ENCODE data around the gene MBD3.
"Not testable (repeated sequence)": the region's sequence is repeated elsewhere in the genome, so short reads cannot be mapped to it uniquely, and the experiment has no call there.

MBD3 gene, protein sequence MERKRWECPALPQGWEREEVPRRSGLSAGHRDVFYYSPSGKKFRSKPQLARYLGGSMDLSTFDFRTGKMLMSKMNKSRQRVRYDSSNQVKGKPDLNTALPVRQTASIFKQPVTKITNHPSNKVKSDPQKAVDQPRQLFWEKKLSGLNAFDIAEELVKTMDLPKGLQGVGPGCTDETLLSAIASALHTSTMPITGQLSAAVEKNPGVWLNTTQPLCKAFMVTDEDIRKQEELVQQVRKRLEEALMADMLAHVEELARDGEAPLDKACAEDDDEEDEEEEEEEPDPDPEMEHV

DNA sequence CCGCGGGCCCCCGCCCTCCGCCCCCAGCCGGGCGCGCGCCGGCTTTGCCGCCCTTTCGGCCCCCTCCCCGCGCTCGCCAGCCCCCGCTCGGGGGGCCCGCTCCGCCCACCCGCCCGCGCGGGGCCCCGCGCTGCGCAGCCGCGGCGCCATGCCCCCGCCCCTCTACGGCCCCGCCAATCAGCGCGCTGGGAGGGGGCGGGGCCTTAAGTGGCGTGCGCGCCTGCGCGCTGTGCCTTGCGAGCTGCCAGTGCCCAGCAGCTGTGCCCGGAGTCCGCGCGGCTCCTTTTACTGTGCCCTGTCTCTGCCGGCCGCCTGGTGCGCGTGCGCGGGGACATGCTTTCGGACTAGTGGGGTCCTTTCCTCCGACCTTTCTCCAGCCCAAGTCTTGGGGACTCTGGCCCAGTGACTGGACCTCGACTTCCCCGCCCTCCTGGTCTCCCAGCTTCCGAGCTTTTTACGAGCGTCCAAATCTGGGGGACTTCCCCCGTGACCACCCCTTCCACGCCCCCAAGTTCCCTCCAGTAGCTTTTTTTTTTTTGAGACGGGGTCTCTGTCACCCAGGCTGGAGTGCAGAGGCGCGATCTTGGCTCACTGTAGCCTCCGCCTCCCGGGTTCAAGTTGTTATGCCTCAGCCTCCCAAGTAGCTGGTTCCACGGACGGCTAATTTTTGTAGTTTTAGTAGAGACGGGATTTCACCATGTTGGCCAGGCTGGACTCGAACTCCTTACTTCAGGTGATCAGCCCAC lies at the start of gene MBD3:
MBD3 (minus strand) TSS at position 111 of the 746 bp plus-strand sequence. CDS start 234 bp downstream, outside the sequence.
- DNase-seq: peak; percentile 90 to 96

DNA sequence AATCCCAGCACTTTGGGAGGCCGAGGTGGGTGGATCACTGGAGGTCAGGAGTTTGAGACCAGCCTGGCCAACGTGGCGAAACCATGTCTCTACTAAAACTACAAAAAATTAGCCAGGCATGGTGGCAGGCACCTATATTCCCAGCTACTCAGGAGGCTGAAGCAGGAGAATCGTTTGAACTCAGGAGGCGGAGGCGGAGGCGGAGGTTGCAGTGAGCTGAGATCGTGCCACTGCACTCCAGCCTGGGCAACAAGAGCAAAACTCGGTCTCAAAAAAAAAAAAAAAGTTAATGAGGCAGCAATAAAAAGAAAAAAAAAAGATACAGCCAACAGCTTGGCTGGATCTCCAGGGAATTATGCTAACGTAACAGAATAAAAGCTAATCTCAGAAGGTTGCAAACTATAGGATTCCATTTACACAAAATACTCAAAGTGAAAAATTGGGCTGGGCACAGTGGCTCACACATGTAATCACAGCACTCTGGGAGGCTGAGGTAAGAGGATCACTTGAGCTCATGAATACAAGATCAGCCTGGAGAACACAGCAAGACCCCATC lies 48.3 kb upstream of the MBD3 start:
- DNase-seq: not testable (repeated sequence)

DNA sequence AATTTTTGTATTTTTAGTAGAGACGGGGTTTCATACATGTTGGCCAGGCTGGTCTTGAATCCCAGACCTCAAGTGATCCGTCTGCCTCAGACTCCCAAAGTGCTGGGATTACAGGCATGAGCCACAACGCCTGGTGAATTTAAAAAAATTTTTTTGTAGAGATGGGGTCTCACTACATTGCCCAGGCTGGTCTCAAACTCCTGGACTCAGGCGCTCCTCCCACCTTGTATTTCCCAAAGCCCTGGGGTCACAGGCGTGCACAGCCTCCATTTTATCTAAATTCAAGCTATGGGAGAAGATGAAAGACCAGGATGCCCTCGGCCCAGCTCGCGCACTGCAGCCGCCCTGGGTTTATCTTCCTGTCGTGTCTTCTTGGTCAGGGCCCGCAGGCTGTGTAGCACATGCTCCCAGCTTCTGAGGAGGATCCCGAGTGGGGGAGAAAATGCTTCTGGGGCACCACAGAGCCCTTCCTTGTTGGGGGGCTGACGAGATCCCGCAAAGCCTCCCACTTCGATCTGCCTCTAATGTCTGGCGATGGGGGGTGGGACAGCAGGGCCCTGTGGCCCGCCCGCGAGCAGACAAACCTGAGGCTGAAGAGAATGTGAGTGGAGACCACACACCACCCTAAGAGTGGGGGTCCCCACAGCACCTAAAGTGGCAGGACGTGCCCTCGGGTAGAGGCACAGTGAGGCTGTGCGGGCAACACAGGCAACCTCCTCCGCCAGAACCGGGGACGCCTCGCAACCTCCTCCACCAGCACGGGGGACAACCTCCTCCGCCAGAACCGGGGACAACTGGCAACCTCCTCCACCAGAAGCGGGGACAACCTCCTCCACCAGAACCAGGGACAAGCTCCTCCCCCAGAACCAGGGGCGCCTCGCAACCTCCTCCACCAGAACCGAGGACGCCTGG lies 43.9 kb upstream of the MBD3 start:
- no peak for DNase-seq

DNA sequence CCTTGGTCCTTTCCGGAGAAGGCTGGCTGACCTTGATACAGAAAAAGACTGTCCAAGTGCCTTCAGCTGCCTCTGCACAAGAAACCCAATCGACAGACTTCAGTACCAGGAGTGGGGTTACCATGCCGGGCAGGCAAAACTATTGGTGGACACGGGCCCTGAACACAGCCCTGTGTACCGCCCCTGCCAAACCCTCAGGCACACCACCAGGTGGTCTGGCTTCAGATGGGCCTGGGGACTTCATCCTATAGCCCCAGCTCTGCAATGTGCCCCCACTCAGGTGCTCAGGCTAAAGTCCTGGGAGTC lies 42.2 kb upstream of the MBD3 start:
- no peak for DNase-seq

DNA sequence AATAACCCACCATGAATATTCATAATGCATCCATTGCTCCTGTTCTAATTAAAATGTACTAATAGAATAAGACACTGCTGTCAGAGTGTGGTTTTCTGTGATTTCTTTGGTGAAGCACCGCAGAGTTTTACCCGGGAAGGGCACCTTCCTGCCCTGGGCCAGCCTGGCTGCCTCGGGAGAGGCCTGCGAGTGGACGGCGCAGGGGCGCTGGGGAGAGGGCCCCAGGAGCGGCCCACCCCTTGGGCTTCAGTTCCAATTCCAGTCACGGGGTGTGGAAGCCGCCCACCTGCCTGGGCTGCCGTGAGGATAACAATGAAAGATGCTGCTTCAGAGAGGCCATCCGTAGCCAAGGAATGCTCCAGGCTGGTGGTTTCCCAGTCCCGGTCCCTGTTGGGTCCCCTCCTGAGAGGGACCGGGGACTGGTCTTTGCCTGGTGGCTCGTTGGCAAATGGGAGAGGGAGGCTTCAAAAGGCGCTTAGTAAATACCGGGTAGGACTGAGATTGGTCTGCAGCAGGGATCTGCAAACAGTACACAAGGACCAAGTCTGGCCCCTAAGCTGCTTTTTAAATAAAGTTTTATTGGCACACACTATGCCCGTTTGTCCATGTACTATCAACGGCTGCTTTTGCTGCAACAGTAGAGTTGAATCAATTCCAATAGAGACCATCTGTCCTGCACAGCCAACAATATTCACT lies 41.7 kb upstream of the MBD3 start:
- DNase-seq: no peak

DNA sequence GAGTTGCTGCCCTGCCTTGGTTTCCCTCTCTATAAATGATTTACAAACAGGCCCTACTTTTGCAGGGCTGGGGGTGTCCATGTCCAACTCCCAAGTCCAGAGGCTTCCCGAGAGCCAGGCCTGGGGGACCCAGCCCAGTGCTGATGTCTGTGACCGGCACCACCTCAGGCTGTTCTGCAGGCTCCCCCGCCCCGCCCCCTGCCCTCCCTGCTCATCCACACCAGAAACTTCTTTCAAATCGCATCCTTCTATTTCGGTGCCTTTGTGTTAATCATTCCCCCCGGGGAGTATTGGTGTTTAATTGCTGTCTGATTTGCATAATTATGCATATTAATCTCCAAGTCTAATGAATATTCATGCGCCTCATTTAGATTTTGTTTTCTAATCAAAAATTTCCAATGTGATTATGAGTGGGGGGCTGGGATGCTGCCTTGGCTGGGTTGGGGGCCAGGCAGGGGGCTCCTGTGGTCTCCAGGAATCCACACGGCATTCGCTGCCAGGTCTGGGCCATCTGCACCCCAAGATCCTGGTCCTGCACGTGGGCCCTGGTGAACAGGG lies 40.7 kb upstream of the MBD3 start:
- no peak for DNase-seq

DNA sequence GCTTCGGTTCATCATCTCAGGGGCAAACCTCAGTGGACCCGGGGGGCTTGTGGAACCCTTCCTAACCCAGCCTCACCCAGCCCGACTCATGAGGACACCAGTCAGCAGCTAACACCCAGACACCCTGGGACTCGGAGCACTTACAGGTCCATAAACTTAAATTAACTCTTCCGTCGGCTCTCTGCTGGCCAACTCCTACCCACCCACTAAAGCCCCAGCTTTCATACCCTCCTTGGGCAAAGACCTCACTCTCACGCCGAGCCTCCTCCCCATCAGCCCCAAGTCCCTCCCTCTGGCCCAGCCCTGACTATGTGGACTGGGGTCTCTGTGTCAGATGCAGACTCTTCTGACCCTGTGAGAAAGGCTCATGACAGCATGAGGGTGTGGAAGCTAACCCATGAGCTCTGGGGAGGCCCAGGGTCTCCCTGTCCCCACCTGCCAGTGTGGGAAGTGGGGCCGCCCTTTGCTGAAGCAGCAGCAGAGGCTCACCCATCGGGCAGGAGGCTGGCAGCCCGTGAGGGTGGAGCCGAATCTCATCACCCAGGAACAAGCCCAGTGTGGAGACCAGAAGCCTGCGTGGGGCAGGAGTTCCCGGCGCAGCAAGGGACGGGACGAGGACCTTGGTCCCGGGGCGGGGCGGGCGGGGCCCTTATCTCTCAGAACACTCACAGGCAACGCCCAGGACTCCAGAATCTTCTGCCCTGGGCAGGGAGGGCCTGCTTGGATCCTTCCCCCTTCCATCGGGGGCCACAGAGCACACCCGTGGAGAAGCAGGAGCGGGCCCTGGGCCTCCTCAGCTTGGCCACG lies 40.0 kb upstream of the MBD3 start:
- no peak for DNase-seq

DNA sequence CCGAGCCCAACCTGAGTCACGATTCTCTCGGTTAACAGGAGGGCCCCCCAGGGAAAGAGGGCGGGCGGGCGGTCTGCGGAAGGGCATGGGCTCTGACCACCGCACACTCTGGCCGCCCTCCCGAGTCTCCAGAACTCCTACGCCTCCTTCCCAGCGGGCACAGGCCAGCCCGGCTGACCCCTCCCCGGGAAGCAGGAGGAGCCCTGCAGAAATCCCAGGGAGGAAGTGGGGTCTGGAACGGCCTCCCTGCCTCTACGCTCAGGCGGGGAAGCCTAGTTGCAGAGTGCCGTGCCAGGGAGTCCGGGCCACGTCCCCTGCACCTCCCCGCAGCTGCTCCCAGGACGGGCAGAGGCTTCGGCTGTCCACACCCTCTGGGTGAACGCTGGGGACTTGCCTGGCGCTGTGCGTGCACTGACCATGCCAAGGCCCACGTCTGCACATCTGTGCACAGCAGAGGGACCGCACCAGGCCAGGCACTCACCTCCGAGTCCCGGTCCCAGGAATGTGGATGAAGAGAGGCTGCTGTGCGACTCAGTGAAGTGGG lies 39.0 kb upstream of the MBD3 start:
- no peak for DNase-seq

DNA sequence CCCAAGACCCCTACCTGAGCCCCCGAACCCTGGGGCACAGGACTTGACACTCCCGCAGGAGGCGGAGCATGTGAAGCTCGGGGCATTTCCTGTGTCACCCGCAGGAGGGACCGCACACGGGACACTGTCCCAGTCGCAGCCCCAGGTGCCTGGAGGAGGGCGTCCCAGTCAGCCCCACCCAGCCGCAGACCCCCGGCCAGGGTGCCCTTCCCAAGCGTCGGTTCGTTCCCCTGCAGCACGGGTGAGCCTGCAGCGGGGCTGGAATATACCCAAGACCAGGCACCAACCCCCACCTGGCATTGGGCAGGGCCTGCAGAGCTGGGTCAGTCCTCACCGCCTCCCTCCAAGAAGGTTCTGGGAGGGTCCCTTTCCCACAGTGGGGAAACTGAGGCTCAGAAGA lies 38.1 kb upstream of the MBD3 start:
- no peak for DNase-seq

DNA sequence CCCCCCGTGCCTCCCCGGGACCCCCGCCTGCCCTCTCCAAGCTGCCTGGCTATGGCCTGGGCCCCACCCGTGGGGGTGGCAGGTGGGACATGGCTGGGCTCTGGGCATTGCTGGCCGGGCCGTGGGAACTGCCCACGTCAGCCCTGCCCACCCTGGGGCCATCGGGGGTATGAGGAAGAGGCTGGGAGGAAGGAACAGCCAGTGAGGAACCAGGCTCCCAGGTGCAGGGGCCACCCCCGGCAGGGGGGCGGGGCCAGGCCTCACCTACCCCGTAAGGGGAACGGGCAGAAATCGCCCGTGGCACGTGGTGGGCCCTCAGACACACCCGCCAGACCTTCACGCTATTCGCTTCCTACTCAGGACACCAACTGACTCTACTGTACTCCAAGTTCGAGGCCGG lies 37.3 kb upstream of the MBD3 start:
- no peak for DNase-seq

DNA sequence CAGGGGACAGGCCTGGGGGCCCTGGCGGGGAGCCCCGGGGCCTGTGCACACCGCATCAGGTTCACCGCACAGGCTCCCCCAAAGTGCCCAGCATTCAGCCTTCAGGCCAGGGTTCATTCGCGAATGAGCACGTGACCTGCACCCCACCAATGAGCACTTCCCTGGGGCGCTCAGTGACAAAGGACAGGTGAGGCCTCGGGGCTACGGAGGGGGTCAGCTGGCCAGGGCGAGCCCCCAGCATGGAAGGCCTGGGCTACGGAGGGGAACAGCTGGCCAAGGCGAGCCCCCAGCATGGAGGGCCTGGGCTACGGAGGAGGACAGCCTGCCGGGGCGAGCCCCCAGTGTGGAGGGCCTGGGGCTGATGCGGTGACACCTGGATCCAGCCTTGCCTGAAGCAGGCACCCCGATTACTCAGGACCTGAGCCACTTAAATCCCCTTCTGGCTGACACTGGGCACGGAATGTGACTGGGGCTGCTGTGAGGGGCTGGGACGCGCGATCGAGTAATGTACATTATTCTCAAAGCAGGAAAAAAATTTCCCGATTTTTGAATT lies 36.7 kb upstream of the MBD3 start:
- no peak for DNase-seq

DNA sequence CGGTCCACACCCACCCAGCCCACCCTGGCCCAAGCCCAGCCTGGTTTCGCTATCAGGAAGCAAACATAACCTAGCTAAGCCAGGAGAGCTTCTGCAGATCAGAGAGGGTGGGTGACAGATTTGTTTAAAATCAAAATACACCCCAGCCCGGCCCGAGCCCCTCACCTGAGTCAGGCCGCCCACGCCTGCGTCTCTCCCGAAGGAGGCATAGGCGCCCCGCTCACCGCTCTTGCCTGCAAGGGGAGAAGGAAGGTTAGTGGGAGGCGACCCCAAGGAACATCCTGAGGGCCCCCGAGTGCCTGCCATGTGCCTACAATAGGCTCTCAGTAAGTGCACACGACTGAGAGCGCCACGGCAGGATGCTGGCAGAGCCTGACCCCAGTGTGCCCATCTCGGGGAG lies 34.5 kb upstream of the MBD3 start:
- no peak for DNase-seq

DNA sequence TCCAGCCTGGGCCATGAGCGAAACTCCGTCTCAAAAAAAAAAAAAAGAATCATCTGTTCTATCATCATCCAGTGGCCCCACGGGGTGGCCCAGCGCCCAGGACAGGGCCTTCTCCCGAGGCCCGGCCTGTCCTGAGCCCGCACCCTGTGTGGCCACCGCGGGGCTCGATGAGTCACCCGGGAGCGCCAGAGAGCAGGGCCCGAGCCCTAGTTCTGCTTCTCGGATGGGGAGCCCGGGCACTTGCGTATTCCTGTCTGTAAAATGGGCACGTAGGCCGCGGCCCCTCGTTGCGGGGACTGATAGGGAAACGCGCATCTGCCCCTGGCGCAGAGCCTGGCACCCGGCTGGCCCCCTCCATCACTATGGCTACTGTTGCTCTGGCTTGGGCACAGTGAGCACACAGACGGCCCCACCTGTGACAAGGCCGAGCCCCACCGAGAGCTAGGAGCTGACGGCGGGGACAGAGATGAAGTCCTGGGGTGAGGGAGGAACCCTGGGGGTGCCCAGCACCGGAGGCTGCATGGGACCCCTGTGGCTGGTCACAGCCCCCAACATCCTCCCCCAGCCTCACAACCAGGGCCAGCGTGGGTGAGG lies 33.8 kb upstream of the MBD3 start:
- no peak for DNase-seq

DNA sequence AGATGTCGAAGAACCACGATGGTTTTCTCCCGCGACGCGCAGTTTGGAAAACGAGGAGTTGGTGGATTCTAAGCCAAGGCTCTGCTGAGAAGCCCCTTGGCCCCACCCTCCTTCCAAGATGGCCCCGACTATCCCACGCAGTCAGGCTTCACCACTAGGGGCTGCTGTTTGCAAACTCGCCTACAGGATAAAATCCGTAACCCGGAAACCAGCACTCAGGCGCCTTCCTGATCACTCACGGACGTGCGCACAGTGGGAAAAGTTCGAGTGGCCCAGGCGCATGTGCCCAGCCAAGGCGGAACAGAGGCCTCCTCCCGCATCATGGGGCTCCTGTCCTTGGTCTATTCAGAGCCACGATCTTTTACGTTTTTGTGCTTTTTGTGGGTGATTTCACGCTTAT lies 31.8 kb upstream of the MBD3 start:
- peak; percentile 47 to 73 for DNase-seq

DNA sequence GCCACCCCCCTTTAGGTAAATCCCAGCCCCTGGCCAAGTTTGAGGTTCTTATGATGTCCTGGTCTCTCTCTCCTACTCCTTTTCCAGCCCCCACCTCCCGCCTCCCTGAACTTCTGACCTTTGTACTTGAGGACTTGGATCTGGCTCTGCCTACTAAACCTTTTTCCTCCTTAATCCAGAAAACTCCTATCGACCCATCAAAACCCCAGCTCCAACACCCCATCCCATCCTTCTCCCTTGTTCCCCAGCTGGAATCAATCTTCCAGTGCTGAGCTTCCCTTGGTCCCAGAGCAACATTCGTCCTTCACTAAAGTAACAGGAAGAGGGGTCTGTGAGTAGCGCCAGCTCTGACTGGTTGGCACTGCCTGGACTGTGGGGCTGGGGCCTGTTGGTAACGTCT lies 29.9 kb upstream of the MBD3 start:
- DNase-seq: no peak

DNA sequence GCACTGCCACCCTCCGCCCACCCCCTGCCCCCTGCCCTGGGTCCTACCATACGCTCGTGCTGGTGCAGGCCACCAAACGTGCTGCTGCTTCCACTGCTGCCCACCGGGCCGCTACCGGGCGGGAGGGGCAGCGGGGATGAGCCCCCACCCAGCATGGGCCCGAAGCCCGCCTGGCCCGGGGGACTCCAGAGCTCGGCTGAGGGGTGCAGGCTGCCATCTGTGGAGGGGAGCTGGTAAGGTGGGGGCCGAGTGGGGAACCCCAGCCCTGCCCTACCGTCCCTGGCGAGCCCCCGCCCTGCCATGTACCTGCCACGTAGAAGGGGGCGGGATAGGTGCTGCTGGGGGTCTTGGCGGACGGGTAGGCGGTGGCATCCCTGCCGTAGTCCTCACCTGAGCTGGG lies 29.3 kb upstream of the MBD3 start:
- DNase-seq: no peak

DNA sequence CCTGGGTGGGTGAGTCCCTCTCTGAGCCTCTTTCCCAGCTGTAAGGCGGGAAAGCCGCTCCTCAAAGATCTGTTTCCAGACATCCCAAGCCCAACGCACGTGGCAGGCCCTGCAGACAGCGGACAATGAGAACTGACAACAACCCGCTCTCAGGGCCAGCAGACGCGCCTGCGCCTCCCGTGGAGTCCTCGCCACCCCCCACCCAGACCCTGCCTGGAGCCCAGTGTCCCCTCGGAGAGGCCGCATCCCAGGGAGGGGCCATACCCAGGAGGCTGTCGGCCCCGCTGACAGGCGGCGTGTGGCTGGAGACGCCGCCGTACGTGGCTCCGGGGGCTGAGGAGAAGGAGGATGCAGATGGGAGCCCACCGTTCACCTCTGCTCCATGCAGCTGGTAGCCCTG lies 28.9 kb upstream of the MBD3 start:
- no peak for DNase-seq

DNA sequence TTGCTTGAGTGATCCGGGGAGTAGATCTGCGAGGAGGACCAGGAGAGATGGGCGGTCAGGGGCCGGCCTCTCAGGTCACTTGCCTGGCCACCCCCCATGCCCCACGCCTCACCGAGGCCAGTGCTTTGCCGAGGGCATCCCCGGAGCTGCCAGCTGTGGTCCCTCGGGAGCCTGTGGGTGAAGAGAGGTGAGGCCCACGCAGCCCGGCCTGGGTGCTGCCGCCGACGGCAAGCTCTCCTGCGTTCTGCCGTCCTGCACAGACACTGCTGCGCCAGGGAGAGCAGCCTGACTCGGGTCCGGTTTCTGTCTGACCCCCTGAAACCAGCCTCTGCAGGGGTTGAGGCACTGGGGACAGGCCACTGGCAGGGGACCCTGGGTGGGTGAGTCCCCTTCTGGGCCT lies 28.4 kb upstream of the MBD3 start:
- DNase-seq: no peak

DNA sequence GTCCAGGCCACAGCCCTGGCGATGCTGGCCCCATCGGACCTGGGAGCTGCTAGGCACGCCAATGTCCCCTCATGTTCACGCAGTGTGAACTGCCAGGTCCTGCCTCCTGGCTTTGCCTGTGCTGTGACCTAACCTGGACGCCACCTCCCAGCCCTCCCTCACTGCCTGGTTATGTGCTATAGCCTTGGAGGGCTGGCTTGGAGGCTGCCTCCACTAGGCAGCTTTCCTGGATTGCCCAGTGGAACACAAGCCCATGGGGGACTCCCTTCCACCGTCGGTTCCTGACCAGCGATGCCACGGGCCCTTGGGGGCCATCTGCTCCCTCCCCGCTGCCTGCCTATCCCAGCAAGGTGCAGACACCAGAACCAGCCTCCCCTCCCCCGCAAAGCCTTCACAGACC lies 27.8 kb upstream of the MBD3 start:
- no peak for DNase-seq

DNA sequence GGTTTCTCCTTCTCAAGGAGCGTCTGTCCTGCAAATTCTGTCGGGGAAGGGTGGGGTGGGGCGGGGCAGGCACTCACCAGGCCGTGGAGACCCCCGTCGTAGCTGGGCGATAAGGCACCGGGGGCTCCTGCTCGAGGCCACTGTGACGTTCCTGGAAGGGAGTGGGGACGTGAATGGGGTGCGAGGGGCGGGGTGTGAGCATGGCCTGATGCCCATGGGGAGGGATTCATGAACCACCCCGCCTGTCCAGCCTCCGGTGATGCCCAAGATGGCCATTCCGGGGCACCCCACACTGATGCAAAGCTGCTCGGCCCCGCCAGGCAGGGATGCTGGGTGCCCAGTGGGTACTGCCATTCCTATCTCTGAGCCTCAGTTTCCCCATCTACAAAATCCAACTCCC lies 27.0 kb upstream of the MBD3 start:
- no peak for DNase-seq

DNA sequence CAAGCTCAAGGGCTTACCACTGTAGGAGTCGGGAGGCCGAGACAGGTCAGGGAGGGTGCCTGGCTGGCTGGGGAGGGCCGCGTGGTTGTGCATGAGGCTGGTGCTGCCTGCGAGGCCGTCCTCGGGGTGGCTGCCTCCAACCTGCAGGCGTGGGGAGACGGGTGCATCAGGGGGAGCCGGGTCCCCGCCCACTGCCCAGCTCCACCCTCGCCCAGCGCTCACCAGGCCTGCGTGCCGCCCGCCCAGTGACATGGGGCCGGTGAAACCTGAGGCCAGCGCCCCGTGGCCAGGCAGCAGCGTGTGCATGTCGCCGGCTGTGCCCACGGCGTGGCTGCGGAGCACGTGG lies 26.4 kb upstream of the MBD3 start:
- DNase-seq: no peak

Measured in inflammatory macrophage treated with lipopolysaccharide for 1 hour (primary cell).